PC-3 (cell line): ENCODE measurements around the gene PIGV. TPM values are rescaled to one million over a fixed set of nuclear protein-coding genes. Genes with fewer than 3 reads are reported as not detected.

ENCODE experiments used
- ATAC-seq: fragments of 200-7000 bp; cut with Tn5 transposase; 2 replicates; pipeline ENCODE4 v1.9.1; 2020; ENCODE audit warnings: mild to moderate bottlenecking, moderate library complexity
- BruUV-seq: library from RNA; stranded (reverse); fragments of 400-500 nt; replicated peaks from 2 replicates; lab custom pipeline; 2021; lab: Mats Ljungman, UMichigan
- CTCF ChIA-PET: fragments of 300-600 bp; sonication (Branson Sonifier 250); formaldehyde crosslinking; loops from one replicate; lab custom pipeline; 2022; ENCODE audit warnings: antibody characterized with exemption; lab: Charles Lee
- POLR2A ChIA-PET: fragments of 300-600 bp; sonication (Branson Sonifier 250); formaldehyde crosslinking; loops from one replicate; lab custom pipeline; 2022; ENCODE audit warnings: antibody characterized with exemption; ENCODE audit not compliant: unreplicated experiment; lab: Charles Lee
- DNase-seq: peaks from one replicate; pipeline ENCODE4 v3.0.0-alpha.2; 2015
- H2AFZ ChIP-seq: fragments of 300-600 bp; sonication (generic); 2 replicates; pipeline ENCODE4 v1.6.0; 2016; ENCODE audit warnings: antibody characterized with exemption, low read length
- H3F3A ChIP-seq: fragments of 300-600 bp; sonication (generic); one replicate; pipeline ENCODE4 v1.6.0; 2017; ENCODE audit warnings: antibody characterized with exemption, low read length, control low read depth, mild to moderate bottlenecking; ENCODE audit not compliant: unreplicated experiment
- H3K27ac ChIP-seq: fragments of 300-600 bp; sonication (generic); 2 replicates; pipeline ENCODE4 v1.5.1; 2016; ENCODE audit warnings: mild to moderate bottlenecking, low read length
- H3K27me3 ChIP-seq: fragments of 300-600 bp; sonication (generic); 2 replicates; pipeline ENCODE4 v1.6.1; 2016; ENCODE audit warnings: low read length, mixed read lengths
- H3K36me3 ChIP-seq: fragments of 300-600 bp; sonication (generic); 2 replicates; pipeline ENCODE4 v1.6.1; 2016; ENCODE audit warnings: low read depth, mixed run types, low read length, mixed read lengths
- H3K4me1 ChIP-seq: fragments of 300-600 bp; sonication (generic); 2 replicates; pipeline ENCODE4 v1.5.1; 2016; ENCODE audit warnings: low read length; ENCODE audit not compliant: insufficient read depth
- H3K4me2 ChIP-seq: fragments of 300-600 bp; sonication (generic); 2 replicates; pipeline ENCODE4 v1.6.0; 2016; ENCODE audit warnings: low read length
- H3K4me3 ChIP-seq: fragments of 300-600 bp; sonication (generic); 2 replicates; pipeline ENCODE4 v1.5.1; 2016; ENCODE audit warnings: mild to moderate bottlenecking, low read length, mixed read lengths
- H3K79me2 ChIP-seq: fragments of 300-600 bp; sonication (generic); 2 replicates; pipeline ENCODE4 v1.6.1; 2017; ENCODE audit warnings: low read length, mixed read lengths
- H3K9ac ChIP-seq: fragments of 300-600 bp; sonication (generic); 2 replicates; pipeline ENCODE4 v1.6.0; 2016; ENCODE audit warnings: mild to moderate bottlenecking, low read length
- H3K9me2 ChIP-seq: fragments of 300-600 bp; sonication (generic); replicated peaks from 2 replicates; pipeline ENCODE4 v1.6.1; 2016; ENCODE audit warnings: mixed run types, low read length, mixed read lengths
- H3K9me3 ChIP-seq: fragments of 300-600 bp; sonication (generic); 2 replicates; pipeline ENCODE4 v1.6.1; 2016; ENCODE audit warnings: low read length, mixed read lengths
- H4K20me1 ChIP-seq: fragments of 300-600 bp; sonication (generic); 2 replicates; pipeline ENCODE4 v1.6.1; 2016; ENCODE audit warnings: low read length, mixed read lengths
- CTCF ChIP-seq: fragments of 300-600 bp; sonication (generic); conservative IDR thresholded peaks from 2 replicates; pipeline ENCODE4 v1.5.1; 2017; ENCODE audit warnings: antibody characterized with exemption, low read depth, mild to moderate bottlenecking, low read length
- EZH2 ChIP-seq: fragments of 300-600 bp; sonication (generic); IDR thresholded peaks from one replicate; pipeline ENCODE4 v1.6.1; 2017; ENCODE audit warnings: antibody characterized with exemption, mild to moderate bottlenecking, low read length; ENCODE audit not compliant: unreplicated experiment
- EZH2phosphoT487 ChIP-seq: fragments of 300-600 bp; sonication (generic); IDR thresholded peaks from 2 replicates; pipeline ENCODE4 v1.6.1; 2018; ENCODE audit warnings: mild to moderate bottlenecking, antibody characterized with exemption, low read length, borderline replicate concordance
- intact Hi-C: fragments of 100-400 bp; cut with micrococcal nuclease; formaldehyde crosslinking; loops from 2 replicates; pipeline ENCODE4 v1.9.0; 2023
- total RNA-seq: library from RNA; depleted of rRNA; stranded (reverse); fragments of >200 nt; gene quantifications from 2 replicates; pipeline ENCODE4 v1.2.3, GENCODE V29; 2014

Gene PIGV
- total RNA-seq, 1 experiment from 2014 or later = 6.0 TPM

- H3K9me2 ChIP-seq = no peaks in the 10 kb centered on the region
- H3K4me2 ChIP-seq = 0 out of 2 replicates have a peak overlapping the region, but pooled peaks have one; percentile 24
- intact Hi-C loops = no loop called here
- no peak overlapping the region for H3K4me3 ChIP-seq
- peaks cover 75% of the 10 kb centered on the region for H3K36me3 ChIP-seq
- H3F3A ChIP-seq = no peaks in the 10 kb centered on the region
- BruUV-seq = no TSS peak
- no peaks in the 10 kb centered on the region for H3K9me3 ChIP-seq
- H4K20me1 ChIP-seq = 0 out of 2 replicates have a peak, but pooled peaks cover under 1% of the 10 kb centered on the region
- TF ChIP-seq EZH2phosphoT487 (no peak), CTCF (no peak), EZH2 (no peak)
- POLR2A ChIA-PET = interaction anchor here (0.6 kb wide), 1 partner anchor 135 kb away, joined by 3 read pairs; no protein-coding TSS in a partner anchor
- H3K9ac ChIP-seq = no peak overlapping the region
- CTCF ChIA-PET = no interaction called here
- ATAC-seq (peak; percentile 98), DNase-seq (peak; percentile 75)
- H2AFZ ChIP-seq = no peak overlapping the region
- peaks cover 87% of the 10 kb centered on the region for H3K79me2 ChIP-seq
- no peaks in the 10 kb centered on the region for H3K27me3 ChIP-seq
- peak overlapping the region; percentile 50 for H3K27ac ChIP-seq
- H3K4me1 ChIP-seq = peaks cover 16% of the 10 kb centered on the region
These were observed 43.4 kb upstream of the PIGV start for GRCh38 chr1:26744075-26744959.

DNA sequence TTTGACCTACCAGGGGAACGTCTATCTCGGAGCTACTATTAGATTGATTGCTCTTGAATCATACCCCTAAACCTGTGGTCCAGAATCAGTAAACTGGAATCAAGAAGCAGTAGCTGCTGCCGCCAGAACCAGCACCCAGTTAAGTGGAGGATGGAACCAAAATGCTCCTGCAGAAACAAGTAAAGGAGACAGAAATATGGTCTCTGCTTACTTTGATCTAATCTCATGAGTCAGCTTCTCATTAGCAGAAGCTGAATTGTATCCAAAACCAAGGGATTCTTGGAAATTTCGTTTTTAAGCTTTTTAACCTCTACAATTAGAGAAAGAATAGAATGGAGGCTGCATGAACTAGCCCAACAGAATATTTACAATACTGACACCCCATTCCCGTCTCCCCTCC lies 42.6 kb upstream of the PIGV start:
- no peak overlapping the region for H3K4me2 ChIP-seq
- H3K4me1 ChIP-seq = peaks cover 16% of the 10 kb centered on the region
- intact Hi-C loops = no loop called here
- no peak for DNase-seq
- no peak overlapping the region for H2AFZ ChIP-seq
- no peak overlapping the region for H3K9ac ChIP-seq
- H3K27ac ChIP-seq = peak overlapping the region; percentile 50; the same call in 1 of the 2 replicates
- ChIA-PET POLR2A (no interaction called here), CTCF (no interaction called here)
- TF ChIP-seq EZH2phosphoT487 (no peak), CTCF (no peak), EZH2 (no peak)
- no peaks in the 10 kb centered on the region for H3K9me2 ChIP-seq
- no peak for ATAC-seq
- H3K79me2 ChIP-seq = peaks cover 87% of the 10 kb centered on the region
- H3K36me3 ChIP-seq = peaks cover 72% of the 10 kb centered on the region
- H3K9me3 ChIP-seq = no peaks in the 10 kb centered on the region
- no peaks in the 10 kb centered on the region for H3K27me3 ChIP-seq
- no peaks in the 10 kb centered on the region for H3F3A ChIP-seq
- H3K4me3 ChIP-seq = no peak overlapping the region
- no TSS peak for BruUV-seq
- no peaks in the 10 kb centered on the region for H4K20me1 ChIP-seq

DNA sequence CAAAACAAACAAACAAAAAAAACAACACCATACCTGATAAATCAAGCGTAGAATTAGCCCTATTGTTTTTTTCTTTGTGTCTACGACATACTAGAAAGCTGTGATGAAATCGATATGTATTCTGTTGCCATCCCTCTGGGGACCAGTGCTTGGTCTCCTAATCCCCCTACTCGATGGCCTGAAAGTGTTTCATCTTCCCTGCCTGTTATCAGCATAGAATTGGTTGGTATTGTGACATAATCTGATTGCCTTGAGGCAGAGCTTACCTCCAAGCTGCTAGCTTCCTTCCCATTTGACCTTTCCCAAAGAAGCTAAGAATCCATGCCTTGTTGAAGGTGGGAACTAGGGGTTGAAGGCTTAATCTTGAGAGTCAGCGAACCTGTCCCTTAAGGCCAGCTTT lies 40.7 kb upstream of the PIGV start:
- H3K4me3 ChIP-seq = no peak overlapping the region
- H3K9me3 ChIP-seq = no peaks in the 10 kb centered on the region
- peaks cover 54% of the 10 kb centered on the region for H3K36me3 ChIP-seq
- no peaks in the 10 kb centered on the region for H3K9me2 ChIP-seq
- ChIA-PET CTCF (no interaction called here), POLR2A (no interaction called here)
- H3K9ac ChIP-seq = no peak overlapping the region
- H3K79me2 ChIP-seq = peaks cover 87% of the 10 kb centered on the region
- ATAC-seq = no peak
- TF ChIP-seq CTCF (no peak), EZH2 (no peak), EZH2phosphoT487 (no peak)
- no peak overlapping the region for H3K4me2 ChIP-seq
- H2AFZ ChIP-seq = no peak overlapping the region
- BruUV-seq = no TSS peak
- no peaks in the 10 kb centered on the region for H3F3A ChIP-seq
- DNase-seq = no peak
- H3K4me1 ChIP-seq = peaks cover 18% of the 10 kb centered on the region
- intact Hi-C loops = no loop called here
- H3K27ac ChIP-seq = no peak overlapping the region
- no peaks in the 10 kb centered on the region for H4K20me1 ChIP-seq
- no peaks in the 10 kb centered on the region for H3K27me3 ChIP-seq
